Skin epidermis (tissue), 12 donors: ENCODE results near the gene ACSF3.
"Not testable (repeated sequence)": the region's sequence is repeated elsewhere in the genome, so short reads cannot be mapped to it uniquely, and the experiment has no call there.

Source experiments
- H3K27ac ChIP-seq, 21 experiments: fragments of 200-600 bp; sonication (generic) in 11 of 21; one replicate each; pipeline ENCODE4 v1.5.0; 2020; ENCODE audit warnings: mild to moderate bottlenecking in 3 of 21, inconsistent platforms in 2 of 21, moderate library complexity in 2 of 21
- H3K4me3 ChIP-seq, 7 experiments: fragments of 200-600 bp; sonication (generic) in 2 of 7; one replicate each; pipeline ENCODE4 v1.5.0; 2020; ENCODE audit warnings: inconsistent platforms in 2 of 7, mild to moderate bottlenecking in 2 of 7, moderate library complexity in 1 of 7

ACSF3 gene

GRCh38 chr16:89070590-89070989 is 23.1 kb upstream of the ACSF3 start:
- no peak overlapping the region for H3K27ac ChIP-seq
- no peak overlapping the region for H3K4me3 ChIP-seq

- no peak overlapping the region for H3K4me3 ChIP-seq
- H3K27ac ChIP-seq: no peak overlapping the region
Observed at GRCh38 chr16:89071686-89072547, 21.7 kb upstream of the ACSF3 start.

GRCh38 chr16:89072548-89073130 is 21.0 kb upstream of the ACSF3 start:
- Histone ChIP-seq H3K4me3 (no peak overlapping the region), H3K27ac (no peak overlapping the region)

- H3K27ac ChIP-seq: no peak overlapping the region
- H3K4me3 ChIP-seq: no peak overlapping the region
Observed at GRCh38 chr16:89073346-89074071, 20.1 kb upstream of the ACSF3 start.

- not testable (repeated sequence) for H3K27ac ChIP-seq, H3K4me3 ChIP-seq
Observed at GRCh38 chr16:89074072-89074674, 19.5 kb upstream of the ACSF3 start.

GRCh38 chr16:89074803-89075688 is 18.6 kb upstream of the ACSF3 start:
- Histone ChIP-seq H3K27ac (no peak overlapping the region), H3K4me3 (no peak overlapping the region)

- no peak overlapping the region for H3K27ac ChIP-seq
- no peak overlapping the region for H3K4me3 ChIP-seq
Observed at GRCh38 chr16:89076159-89076558, 17.5 kb upstream of the ACSF3 start.

- Histone ChIP-seq H3K4me3 (no peak overlapping the region), H3K27ac (no peak overlapping the region)
Observed at GRCh38 chr16:89077076-89077475, 16.6 kb upstream of the ACSF3 start.

GRCh38 chr16:89078172-89078571 is 15.5 kb upstream of the ACSF3 start:
- H3K27ac ChIP-seq: no peak overlapping the region
- no peak overlapping the region for H3K4me3 ChIP-seq

GRCh38 chr16:89079434-89079980 is 14.1 kb upstream of the ACSF3 start:
- Histone ChIP-seq H3K4me3 (no peak overlapping the region), H3K27ac (no peak overlapping the region)

GRCh38 chr16:89080196-89080853 is 13.3 kb upstream of the ACSF3 start:
- no peak overlapping the region for H3K27ac ChIP-seq
- no peak overlapping the region for H3K4me3 ChIP-seq

GRCh38 chr16:89081556-89081955 is 12.1 kb upstream of the ACSF3 start:
- no peak overlapping the region for H3K27ac ChIP-seq
- no peak overlapping the region for H3K4me3 ChIP-seq

GRCh38 chr16:89084411-89084810 is 9.2 kb upstream of the ACSF3 start:
- no peak overlapping the region for H3K27ac ChIP-seq
- H3K4me3 ChIP-seq: no peak overlapping the region

- Histone ChIP-seq H3K4me3 (no peak overlapping the region), H3K27ac (no peak overlapping the region)
Observed at GRCh38 chr16:89084814-89085612, 8.6 kb upstream of the ACSF3 start.

- Histone ChIP-seq H3K4me3 (no peak overlapping the region), H3K27ac (no peak overlapping the region)
Observed at GRCh38 chr16:89085755-89086154, 7.9 kb upstream of the ACSF3 start.

- H3K4me3 ChIP-seq: no peak overlapping the region
Observed at GRCh38 chr16:89087922-89088497, 5.6 kb upstream of the ACSF3 start.

GRCh38 chr16:89089120-89089519 is 4.5 kb upstream of the ACSF3 start:
- H3K27ac ChIP-seq: no peak overlapping the region
- H3K4me3 ChIP-seq: no peak overlapping the region

More at GRCh38 chr16:89087922-89088497, 5.6 kb upstream of the ACSF3 start:
- no peak overlapping the region for H3K27ac ChIP-seq
